HG02885 (cell line): Measurements from ENCODE around the gene EEF1AKMT4.

ENCODE experiments used
- ATAC-seq: cut with Tn5 transposase; IDR thresholded peaks from one replicate; pipeline ENCODE4 v1.9.1; 2021; ENCODE audit warnings: mild to moderate bottlenecking; ENCODE audit not compliant: unreplicated experiment, poor library complexity

The EEF1AKMT4 gene

GRCh38 chr3:184235381-184236032 is 14.0 kb upstream of the EEF1AKMT4 start:
- no peak for ATAC-seq

- no peak for ATAC-seq
Observed at GRCh38 chr3:184236033-184236410, 13.4 kb upstream of the EEF1AKMT4 start.

- no peak for ATAC-seq
Observed at GRCh38 chr3:184236636-184237035, 12.8 kb upstream of the EEF1AKMT4 start.

GRCh38 chr3:184237211-184237610 is 12.3 kb upstream of the EEF1AKMT4 start:
- ATAC-seq, result no peak

DNA sequence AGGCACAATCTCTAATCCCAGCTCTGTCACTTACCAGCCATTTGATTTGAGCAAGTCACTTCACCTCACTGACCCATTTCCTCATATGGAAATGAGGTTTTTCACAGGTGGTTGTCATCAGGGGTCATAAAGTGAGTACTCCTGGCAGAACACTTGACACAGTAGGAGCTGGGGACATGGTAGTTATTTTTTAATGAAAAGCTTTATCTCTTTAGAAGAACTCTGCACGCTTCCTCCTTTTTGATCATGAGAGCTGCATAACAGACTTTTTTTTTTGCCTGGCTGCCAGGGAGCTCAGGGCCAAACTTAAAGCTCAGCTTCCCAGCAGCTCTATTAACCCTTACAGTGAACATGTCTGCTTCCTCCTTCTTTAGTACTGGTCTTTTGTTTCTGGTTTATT is 11.7 kb upstream of the EEF1AKMT4 start:
- no peak for ATAC-seq

GRCh38 chr3:184238246-184238818 is 11.1 kb upstream of the EEF1AKMT4 start:
- ATAC-seq, result no peak

GRCh38 chr3:184239221-184239620 is 10.3 kb upstream of the EEF1AKMT4 start:
- no peak for ATAC-seq

GRCh38 chr3:184239708-184240107 is 9.8 kb upstream of the EEF1AKMT4 start:
- no peak for ATAC-seq

DNA sequence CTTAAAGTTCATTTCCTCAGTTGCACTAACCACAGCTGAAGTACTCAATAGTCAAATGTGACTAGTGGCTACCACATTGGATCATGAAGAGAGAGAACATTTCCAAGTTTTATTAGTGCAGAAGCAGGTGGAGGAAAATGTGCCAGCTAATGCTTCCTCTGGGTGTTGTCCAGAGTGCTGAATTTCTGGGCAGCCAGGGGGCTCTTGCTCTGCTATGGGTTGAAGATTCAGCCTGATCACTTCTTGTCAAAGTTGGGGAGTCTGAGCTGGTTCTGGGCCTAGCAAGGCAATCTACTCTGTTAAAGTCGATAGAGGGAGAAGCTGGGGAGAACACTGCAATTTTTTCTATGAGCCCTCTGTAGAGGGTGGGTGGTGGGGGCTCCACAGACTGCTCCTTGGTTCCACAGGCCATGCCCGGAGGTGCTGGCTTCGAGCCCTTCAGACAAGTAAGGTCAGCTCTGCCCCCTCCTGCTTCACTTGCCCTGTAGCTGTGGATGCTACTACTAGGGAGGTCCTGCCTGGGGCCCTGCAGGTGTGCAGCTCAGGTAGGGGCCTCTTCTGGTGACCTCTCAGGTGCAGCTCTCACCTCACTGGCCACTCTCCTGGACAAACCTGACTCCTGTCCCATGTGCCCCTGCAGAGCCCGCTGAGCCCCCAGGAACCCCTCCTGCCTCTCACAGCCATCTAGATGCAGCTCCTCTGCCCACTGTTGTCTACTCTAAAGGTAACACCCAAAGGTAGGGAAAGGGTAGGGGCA is 8.9 kb upstream of the EEF1AKMT4 start:
- ATAC-seq, result no peak

GRCh38 chr3:184241141-184241446 is 8.4 kb upstream of the EEF1AKMT4 start:
- ATAC-seq, result no peak

DNA sequence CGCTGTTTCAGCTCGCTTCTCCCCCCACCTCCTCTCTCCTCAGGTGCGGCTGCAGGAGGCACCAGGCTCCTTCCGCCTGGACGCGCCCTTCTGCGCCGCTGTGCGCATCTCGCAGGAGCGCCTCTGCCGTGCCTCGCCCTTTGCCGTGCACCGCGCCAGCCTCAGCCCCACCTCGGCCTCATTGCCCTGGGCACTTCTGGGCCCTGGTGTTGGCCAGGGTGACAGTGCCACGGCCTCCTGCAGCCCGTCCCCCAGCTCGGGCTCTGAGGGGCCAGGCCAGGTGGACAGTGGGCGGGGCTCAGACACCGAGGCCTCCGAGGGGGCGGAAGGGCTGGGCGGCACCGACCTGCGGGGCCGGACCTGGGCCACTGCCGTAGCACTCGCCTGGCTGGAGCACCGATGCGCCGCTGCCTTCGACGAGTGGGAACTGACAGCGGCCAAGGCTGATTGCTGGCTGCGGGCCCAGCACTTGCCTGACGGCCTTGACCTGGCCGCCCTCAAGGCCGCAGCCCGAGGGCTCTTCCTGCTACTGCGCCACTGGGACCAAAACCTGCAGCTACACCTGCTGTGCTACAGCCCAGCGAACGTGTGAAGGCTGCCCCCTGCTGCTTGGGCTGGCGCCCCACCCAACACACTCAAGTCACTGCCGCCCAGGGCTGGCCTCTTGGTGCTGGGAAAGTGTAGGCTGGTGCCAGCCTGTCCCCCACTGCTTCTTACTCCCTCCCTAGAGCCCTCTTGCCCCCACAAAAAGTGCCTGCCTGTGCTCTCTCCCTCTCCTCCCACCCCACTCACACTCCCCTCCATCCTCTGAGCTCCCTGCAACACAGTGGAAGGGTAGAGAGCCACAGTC is 7.8 kb upstream of the EEF1AKMT4 start:
- no peak for ATAC-seq

GRCh38 chr3:184242297-184242685 is 7.2 kb upstream of the EEF1AKMT4 start:
- ATAC-seq, result no peak

- peak; percentile 48 for ATAC-seq
Observed at GRCh38 chr3:184248454-184249411, 739 bp upstream of the EEF1AKMT4 start, which contains the start of gene ALG3. Gene ALG3, minus strand, starts transcription at chr3:184248962. Its CDS starts 22 bp downstream, at chr3:184248940.

DNA sequence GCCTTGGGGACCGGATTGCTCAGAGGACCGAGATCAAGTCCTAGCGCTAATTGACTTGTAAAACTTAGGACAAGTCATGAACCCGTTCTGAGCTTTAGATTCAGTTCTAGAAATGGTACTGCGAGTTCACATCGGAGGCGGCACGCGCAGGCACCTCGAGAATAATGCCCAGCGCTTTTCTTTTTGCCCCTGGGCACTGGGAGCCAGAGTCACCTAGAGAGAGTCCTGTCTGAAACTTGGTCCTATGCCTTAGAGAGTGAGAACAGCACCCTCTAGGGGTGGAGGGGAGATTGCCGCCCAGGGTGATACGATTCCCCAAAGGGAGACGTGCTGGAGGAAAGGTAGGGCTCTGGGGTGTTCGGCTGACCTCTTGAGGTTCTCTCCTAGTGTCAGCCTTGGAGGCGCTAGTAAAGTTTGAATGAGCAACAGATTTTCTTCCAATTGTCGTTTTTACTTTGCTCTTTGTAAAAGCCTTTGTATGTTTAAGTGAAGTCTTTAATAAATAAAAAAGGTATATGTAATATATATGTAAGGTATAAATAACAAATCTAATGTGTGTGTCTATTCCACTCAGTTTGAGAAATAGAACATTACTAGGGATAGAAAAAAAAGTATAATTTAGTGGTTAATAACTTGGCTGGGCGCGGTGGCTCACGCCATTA is 826 bp downstream of the EEF1AKMT4 start:
- ATAC-seq, result peak; percentile 78

- no peak for ATAC-seq
Observed at GRCh38 chr3:184255291-184256039, 6.0 kb downstream of the EEF1AKMT4 start.

GRCh38 chr3:184257083-184257915 is 7.8 kb downstream of the EEF1AKMT4 start:
- ATAC-seq, result no peak

DNA sequence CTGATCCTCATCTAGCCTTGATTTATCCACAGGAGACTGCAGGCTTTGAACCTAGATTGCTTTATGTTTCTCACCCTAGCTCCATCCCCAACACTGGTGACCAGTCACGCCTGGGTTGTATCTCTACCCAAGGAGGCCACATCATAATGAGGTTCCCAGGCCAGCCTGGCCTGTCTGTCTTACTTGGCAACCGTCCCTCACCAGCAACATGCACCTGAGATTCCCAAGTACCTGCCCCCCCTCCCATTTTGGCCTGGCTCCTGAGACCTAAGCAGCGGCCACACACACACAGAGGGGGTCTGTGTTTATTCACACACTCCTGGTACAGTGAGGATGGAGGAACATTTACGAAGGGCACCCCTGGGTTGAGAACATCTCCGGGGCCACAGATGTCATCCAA is 9.5 kb downstream of the EEF1AKMT4 start:
- no peak for ATAC-seq
